Spleen (tissue), 11 donors: ENCODE results near the gene PTBP3. TPM values are rescaled to one million over a fixed set of nuclear protein-coding genes. Genes with fewer than 3 reads are reported as not detected.

Experiments used
- DNase-seq: peaks from one replicate; pipeline ENCODE4 v3.0.0-alpha.2; 2020
- H3K27ac ChIP-seq, 8 donors: fragments of 200-600 bp; sonication (generic) in 7 of 8; 1 replicate in 4 of 8; 2 replicates in 4 of 8; pipeline versions ENCODE4 v1.5.0 to v1.8.0; 2016 to 2021; ENCODE audit warnings: inconsistent platforms in 4 of 8, mild to moderate bottlenecking in 4 of 8, moderate library complexity in 1 of 8
- H3K27me3 ChIP-seq, 7 donors: fragments of 200-600 bp; sonication (generic) in 6 of 7; replicated peaks in 1 of 7; 1 replicate in 4 of 7; 2 replicates in 3 of 7; pipeline versions ENCODE4 v1.5.0 to v1.8.0; 2016 to 2021; ENCODE audit warnings: inconsistent platforms in 3 of 7, mild to moderate bottlenecking in 1 of 7
- H3K36me3 ChIP-seq, 6 donors: fragments of 200-600 bp; sonication (generic) in 5 of 6; 1 replicate in 4 of 6; 2 replicates in 2 of 6; pipeline versions ENCODE4 v1.5.0 to v1.8.0; 2016 to 2021; ENCODE audit warnings: inconsistent platforms in 2 of 6
- H3K4me1 ChIP-seq, 6 donors: fragments of 200-600 bp; sonication (generic) in 5 of 6; 1 replicate in 3 of 6; 2 replicates in 3 of 6; pipeline versions ENCODE4 v1.5.0 to v1.8.0; 2016 to 2021; ENCODE audit warnings: inconsistent platforms in 3 of 6
- H3K4me3 ChIP-seq, 8 donors: fragments of 200-600 bp; sonication (generic) in 7 of 8; 1 replicate in 4 of 8; 2 replicates in 4 of 8; pipeline versions ENCODE4 v1.5.0 to v1.8.0; 2016 to 2021; ENCODE audit warnings: inconsistent platforms in 4 of 8, mild to moderate bottlenecking in 4 of 8, moderate library complexity in 2 of 8
- H3K9me3 ChIP-seq, 8 donors: fragments of 200-600 bp; sonication (generic) in 7 of 8; 1 replicate in 4 of 8; 2 replicates in 4 of 8; pipeline versions ENCODE4 v1.5.0 to v1.8.0; 2016 to 2021; ENCODE audit warnings: inconsistent platforms in 4 of 8
- POLR2A ChIP-seq, 3 donors: fragments of 450-650 bp; IDR thresholded peaks; one replicate each; pipeline ENCODE4 v1.5.1; 2017; ENCODE audit warnings: antibody characterized with exemption in 3 of 3, mild to moderate bottlenecking in 1 of 3
- POLR2AphosphoS5 ChIP-seq, 3 donors: sonication (generic); formaldehyde crosslinking; IDR thresholded peaks; one replicate each; pipeline ENCODE4 v1.5.1; 2017; ENCODE audit warnings: antibody characterized with exemption in 3 of 3
- WGBS, 5 donors: extraction: QIAGEN DNeasy Blood & Tissue Kit in 3 of 5; methylation state at CpG; one replicate each; pipeline versions ENCODE4 v1.1.5 to v1.1.7; 2013 to 2018; 5-methylcytosine and 5-hydroxymethylcytosine counted together
- intact Hi-C: fragments of 100-400 bp; cut with DNase I; formaldehyde crosslinking; loops from one replicate; pipeline ENCODE4 v1.15.0; 2023; ENCODE audit warnings: low total_unique reads
- polyA plus RNA-seq, 3 donors: library from polyadenylated mRNA; stranded (reverse); fragments of 200-250 nt; gene quantifications; one replicate each; pipeline ENCODE4 v1.2.1, GENCODE V29; 2013
- total RNA-seq, 7 donors: library from RNA; depleted of rRNA in 3 of 7; stranded (reverse); fragments of >200 nt in 3 of 7; fragmentation: NEBNext Ultra II Directional in 4 of 7; extraction: Animal tissue kit (Norgen Biotek cat#: 25700) in 4 of 7; gene quantifications; one replicate each; pipeline versions ENCODE4 v1.1.0 to v1.2.1, GENCODE V29; 2016 to 2021
- TF ChIP-seq, protein P1 (sequence below), 11 experiments: fragments of 200-600 bp in 7 of 11; fragments of 450-650 bp in 4 of 11; sonication (generic) in 4 of 11; IDR thresholded peaks in 8 of 11; conservative IDR thresholded peaks in 3 of 11; 1 replicate in 7 of 11; 2 replicates in 4 of 11; pipeline versions ENCODE4 v1.4.0 to v1.8.0; 2016 to 2021; ENCODE audit warnings: antibody characterized with exemption in 11 of 11, inconsistent platforms in 4 of 11, mild to moderate bottlenecking in 1 of 11
- donor health status: healthy with polysubstance abuse.
- donor health status: DM: no; HTN: no; CAD: no; lungs with moderate emphysema.
- donor health status: DM: no; HTN: no; CAD: no.
- donor health status: Bipolar disorder and iron deficiency.
- donor health status: healthy.
- donor health status: DM: no; HTN: no; CAD: no.
- donor health status: DM: yes; HTN: yes; CAD: no.

The PTBP3 gene
- total and polyA plus RNA-seq, 10 donors = 10.6 to 107 (median 85.6) TPM

DNA sequence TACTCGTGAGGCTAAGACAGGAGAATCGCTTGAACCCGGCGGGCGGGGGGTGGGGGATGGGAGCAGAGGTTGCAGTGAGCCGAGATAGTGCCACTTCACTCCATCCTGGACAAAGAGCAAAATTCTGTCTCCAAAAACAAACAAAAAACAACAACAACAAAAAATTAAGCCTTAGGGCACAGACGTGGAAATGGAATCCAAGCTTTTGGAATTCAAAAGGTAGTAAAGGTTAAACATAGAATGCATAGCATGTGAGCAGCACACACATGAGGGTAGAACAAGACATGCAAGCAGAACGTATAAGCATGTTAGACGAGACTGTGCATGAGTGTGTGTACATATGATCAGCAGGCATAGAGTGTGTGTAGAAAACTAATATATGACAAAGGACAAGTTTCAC lies 68.0 kb downstream of the PTBP3 start:
- H3K27ac ChIP-seq = no peak overlapping the region
- no peaks in the 10 kb centered on the region for H3K27me3 ChIP-seq
- peaks cover 0 to 9% (median 0%) of the 10 kb centered on the region in 6 donors for H3K4me1 ChIP-seq
- WGBS, 5 donors = 92 to 97% (median 95%) methylated on average over 9 of the region's 9 CpGs
- no peak for DNase-seq
- no peaks in the 10 kb centered on the region for H3K9me3 ChIP-seq
- intact Hi-C loops = no loop called here
- peaks cover 0 to 69% (median 13%) of the 10 kb centered on the region in 6 donors for H3K36me3 ChIP-seq
- TF ChIP-seq POLR2A (IDR thresholded peaks at IDR 0.05) (no peak), POLR2AphosphoS5 (IDR thresholded peaks at IDR 0.05) (no peak)
- TF ChIP-seq, protein P1, sequence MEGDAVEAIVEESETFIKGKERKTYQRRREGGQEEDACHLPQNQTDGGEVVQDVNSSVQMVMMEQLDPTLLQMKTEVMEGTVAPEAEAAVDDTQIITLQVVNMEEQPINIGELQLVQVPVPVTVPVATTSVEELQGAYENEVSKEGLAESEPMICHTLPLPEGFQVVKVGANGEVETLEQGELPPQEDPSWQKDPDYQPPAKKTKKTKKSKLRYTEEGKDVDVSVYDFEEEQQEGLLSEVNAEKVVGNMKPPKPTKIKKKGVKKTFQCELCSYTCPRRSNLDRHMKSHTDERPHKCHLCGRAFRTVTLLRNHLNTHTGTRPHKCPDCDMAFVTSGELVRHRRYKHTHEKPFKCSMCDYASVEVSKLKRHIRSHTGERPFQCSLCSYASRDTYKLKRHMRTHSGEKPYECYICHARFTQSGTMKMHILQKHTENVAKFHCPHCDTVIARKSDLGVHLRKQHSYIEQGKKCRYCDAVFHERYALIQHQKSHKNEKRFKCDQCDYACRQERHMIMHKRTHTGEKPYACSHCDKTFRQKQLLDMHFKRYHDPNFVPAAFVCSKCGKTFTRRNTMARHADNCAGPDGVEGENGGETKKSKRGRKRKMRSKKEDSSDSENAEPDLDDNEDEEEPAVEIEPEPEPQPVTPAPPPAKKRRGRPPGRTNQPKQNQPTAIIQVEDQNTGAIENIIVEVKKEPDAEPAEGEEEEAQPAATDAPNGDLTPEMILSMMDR (IDR thresholded peaks at IDR 0.05 in 8 of 11, conservative IDR thresholded peaks at IDR 0.05 in 3 of 11) = no peak
- H3K4me3 ChIP-seq = no peak overlapping the region

DNA sequence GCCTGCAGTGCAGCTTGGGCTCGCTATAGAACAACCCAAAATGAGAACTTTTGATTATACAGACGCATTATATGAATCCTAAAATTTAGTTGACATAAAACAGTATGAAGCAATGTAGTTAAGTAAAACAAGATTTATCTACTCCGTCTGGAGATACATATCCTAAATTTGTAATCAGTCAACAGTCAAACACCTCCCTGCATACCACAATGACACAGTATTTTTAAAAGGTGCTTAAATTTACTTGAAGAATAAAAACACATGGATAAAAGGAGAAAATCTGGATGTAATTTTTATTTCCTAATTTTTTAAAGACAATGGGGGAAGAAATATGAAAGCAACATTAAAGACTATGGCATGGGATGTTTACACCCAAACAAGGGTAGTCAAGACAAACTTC lies 70.8 kb downstream of the PTBP3 start:
- H3K36me3 ChIP-seq = peaks cover 0 to 85% (median 10%) of the 10 kb centered on the region in 6 donors
- intact Hi-C loops = no loop called here
- no peaks in the 10 kb centered on the region for H3K9me3 ChIP-seq
- H3K4me3 ChIP-seq = no peak overlapping the region
- H3K4me1 ChIP-seq = no peaks in the 10 kb centered on the region
- no peak overlapping the region for H3K27ac ChIP-seq
- no peak for DNase-seq
- 81 to 95% (median 92%) methylated on average over 3 of the region's 3 CpGs for WGBS, 5 donors
- TF ChIP-seq POLR2A (IDR thresholded peaks at IDR 0.05) (no peak), POLR2AphosphoS5 (IDR thresholded peaks at IDR 0.05) (no peak)
- TF ChIP-seq, protein P1 (IDR thresholded peaks at IDR 0.05 in 8 of 11, conservative IDR thresholded peaks at IDR 0.05 in 3 of 11) = no peak
- no peaks in the 10 kb centered on the region for H3K27me3 ChIP-seq

DNA sequence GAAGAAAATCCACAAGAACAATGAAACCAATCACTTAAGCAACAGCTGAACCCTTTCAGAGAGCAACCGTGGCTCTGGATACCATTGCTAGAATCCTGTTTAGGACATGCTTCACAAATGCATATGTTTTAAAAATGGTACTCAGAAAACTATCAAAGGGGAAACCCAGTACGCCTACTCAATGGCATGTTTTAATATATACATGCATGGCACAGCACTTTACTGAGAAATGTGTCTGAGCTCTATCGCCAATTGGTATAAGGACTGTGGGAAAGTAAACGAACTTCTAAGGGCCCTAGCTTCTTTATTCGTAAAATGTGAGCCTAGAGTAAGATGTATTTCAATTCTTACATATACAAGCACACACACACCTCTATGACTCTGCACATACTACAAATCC lies 72.3 kb downstream of the PTBP3 start:
- no peak for DNase-seq
- Histone ChIP-seq H3K4me1 (no peaks in the 10 kb centered on the region), H3K27me3 (no peaks in the 10 kb centered on the region), H3K9me3 (no peaks in the 10 kb centered on the region), H3K36me3 (peaks cover 0 to 78% (median 3%) of the 10 kb centered on the region in 6 donors), H3K27ac (no peak overlapping the region), H3K4me3 (no peak overlapping the region)
- TF ChIP-seq POLR2A (IDR thresholded peaks at IDR 0.05) (no peak), POLR2AphosphoS5 (IDR thresholded peaks at IDR 0.05) (no peak)
- TF ChIP-seq, protein P1 (IDR thresholded peaks at IDR 0.05 in 8 of 11, conservative IDR thresholded peaks at IDR 0.05 in 3 of 11) = no peak
- intact Hi-C loops = no loop called here
- 86 to 92% (median 90%) methylated on average over 5 of the region's 5 CpGs for whole genome bisulfite sequencing, 5 donors

DNA sequence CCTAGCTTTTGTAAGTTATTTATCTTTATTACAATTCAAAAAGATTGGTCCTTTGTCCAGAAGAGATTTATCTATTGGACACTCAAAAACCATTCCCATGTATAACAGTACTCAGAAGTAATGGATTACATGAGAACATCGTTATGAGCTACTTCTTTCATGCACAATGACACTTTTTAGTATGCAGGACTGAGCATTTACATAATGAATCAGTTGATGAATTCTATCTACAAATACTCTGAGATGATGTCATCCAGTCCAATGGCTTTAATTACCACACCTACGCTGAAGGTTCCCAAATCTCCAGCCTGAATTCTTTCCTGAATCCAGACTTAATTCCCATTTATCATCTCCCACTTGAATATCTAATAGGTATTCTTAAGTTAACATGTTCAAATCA lies 75.3 kb downstream of the PTBP3 start:
- DNase-seq = no peak
- H3K27ac ChIP-seq = no peak overlapping the region
- H3K4me1 ChIP-seq = no peaks in the 10 kb centered on the region
- intact Hi-C loops = no loop called here
- H3K9me3 ChIP-seq = no peaks in the 10 kb centered on the region
- WGBS, 5 donors = 92 to 100% (median 93%) methylated on average over 2 of the region's 2 CpGs
- TF ChIP-seq POLR2A (IDR thresholded peaks at IDR 0.05) = no peak
- no peak for TF ChIP-seq POLR2AphosphoS5 (IDR thresholded peaks at IDR 0.05)
- TF ChIP-seq, protein P1 (IDR thresholded peaks at IDR 0.05 in 8 of 11, conservative IDR thresholded peaks at IDR 0.05 in 3 of 11) = no peak
- no peak overlapping the region for H3K4me3 ChIP-seq
- H3K36me3 ChIP-seq = peaks cover 0 to 76% (median 3%) of the 10 kb centered on the region in 6 donors
- no peaks in the 10 kb centered on the region for H3K27me3 ChIP-seq
